ENCODE data around the gene UBAP1. TPM values are rescaled to one million over a fixed set of nuclear protein-coding genes. Genes with fewer than 3 reads are reported as not detected.
A peak's percentile ranks its signal among the peaks of the same experiment; 100 is the strongest.

UBAP1 gene
- total RNA-seq, 1 donor from 2014 or later = 28.4 TPM

DNA sequence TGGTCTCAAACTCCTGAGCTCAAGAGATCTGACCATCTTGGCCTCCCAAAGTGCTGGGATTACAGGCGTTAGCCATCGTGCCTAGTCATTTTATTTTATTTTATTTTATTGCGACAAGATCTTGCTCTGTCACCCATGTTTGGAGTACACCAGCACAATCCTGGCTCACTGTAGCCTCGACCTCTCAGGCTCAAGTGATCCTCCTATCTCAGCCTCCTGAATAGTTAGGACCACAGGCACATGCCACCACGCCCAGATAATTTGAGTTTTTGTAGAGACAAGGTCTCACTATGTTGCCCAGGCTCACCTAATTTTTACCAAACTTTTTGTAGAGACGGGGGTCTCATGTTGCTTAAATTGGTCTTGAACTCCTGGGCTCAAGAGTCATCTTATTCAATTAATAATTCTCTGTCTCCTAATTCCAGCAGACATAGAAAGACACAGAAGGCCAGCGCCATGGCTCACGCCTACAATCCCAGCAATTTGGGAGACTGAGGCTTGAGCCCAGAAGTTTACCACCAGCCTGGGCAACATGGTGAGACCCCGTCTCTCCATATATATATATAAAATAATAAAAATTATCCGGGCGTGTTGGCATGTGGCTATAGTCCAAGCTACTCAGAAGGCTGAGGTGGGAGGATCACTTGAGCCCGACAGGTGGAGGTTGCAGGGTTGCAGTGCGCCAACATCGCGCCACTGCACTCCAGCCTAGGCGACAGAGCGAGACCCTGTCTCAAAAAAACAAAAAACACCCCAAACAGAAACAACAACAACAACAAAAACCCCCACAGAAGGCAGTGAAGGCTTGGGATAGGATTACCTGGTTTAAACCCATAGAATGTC is 1.0 kb upstream of the UBAP1 start:
- peaks cover 7% of the 10 kb centered on the region for H3K27me3 Mint-ChIP-seq (ENCODE audit: unreplicated experiment)
- TF ChIP-seq, protein P1, sequence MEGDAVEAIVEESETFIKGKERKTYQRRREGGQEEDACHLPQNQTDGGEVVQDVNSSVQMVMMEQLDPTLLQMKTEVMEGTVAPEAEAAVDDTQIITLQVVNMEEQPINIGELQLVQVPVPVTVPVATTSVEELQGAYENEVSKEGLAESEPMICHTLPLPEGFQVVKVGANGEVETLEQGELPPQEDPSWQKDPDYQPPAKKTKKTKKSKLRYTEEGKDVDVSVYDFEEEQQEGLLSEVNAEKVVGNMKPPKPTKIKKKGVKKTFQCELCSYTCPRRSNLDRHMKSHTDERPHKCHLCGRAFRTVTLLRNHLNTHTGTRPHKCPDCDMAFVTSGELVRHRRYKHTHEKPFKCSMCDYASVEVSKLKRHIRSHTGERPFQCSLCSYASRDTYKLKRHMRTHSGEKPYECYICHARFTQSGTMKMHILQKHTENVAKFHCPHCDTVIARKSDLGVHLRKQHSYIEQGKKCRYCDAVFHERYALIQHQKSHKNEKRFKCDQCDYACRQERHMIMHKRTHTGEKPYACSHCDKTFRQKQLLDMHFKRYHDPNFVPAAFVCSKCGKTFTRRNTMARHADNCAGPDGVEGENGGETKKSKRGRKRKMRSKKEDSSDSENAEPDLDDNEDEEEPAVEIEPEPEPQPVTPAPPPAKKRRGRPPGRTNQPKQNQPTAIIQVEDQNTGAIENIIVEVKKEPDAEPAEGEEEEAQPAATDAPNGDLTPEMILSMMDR (IDR thresholded peaks at IDR 0.05; ENCODE audit: partially characterized antibody, unreplicated experiment) = no peak
- H3K4me3 Mint-ChIP-seq (ENCODE audit: unreplicated experiment) = peak overlapping the region; percentile 100
- peaks cover 10% of the 10 kb centered on the region for H3K9me3 Mint-ChIP-seq (ENCODE audit: unreplicated experiment)
- H3K27ac Mint-ChIP-seq (ENCODE audit: unreplicated experiment) = peak overlapping the region; percentile 96
- no peak for DNase-seq
- H3K36me3 Mint-ChIP-seq (ENCODE audit: unreplicated experiment) = no peaks in the 10 kb centered on the region
- H3K4me1 Mint-ChIP-seq (ENCODE audit: low read depth, unreplicated experiment) = no peaks in the 10 kb centered on the region

DNA sequence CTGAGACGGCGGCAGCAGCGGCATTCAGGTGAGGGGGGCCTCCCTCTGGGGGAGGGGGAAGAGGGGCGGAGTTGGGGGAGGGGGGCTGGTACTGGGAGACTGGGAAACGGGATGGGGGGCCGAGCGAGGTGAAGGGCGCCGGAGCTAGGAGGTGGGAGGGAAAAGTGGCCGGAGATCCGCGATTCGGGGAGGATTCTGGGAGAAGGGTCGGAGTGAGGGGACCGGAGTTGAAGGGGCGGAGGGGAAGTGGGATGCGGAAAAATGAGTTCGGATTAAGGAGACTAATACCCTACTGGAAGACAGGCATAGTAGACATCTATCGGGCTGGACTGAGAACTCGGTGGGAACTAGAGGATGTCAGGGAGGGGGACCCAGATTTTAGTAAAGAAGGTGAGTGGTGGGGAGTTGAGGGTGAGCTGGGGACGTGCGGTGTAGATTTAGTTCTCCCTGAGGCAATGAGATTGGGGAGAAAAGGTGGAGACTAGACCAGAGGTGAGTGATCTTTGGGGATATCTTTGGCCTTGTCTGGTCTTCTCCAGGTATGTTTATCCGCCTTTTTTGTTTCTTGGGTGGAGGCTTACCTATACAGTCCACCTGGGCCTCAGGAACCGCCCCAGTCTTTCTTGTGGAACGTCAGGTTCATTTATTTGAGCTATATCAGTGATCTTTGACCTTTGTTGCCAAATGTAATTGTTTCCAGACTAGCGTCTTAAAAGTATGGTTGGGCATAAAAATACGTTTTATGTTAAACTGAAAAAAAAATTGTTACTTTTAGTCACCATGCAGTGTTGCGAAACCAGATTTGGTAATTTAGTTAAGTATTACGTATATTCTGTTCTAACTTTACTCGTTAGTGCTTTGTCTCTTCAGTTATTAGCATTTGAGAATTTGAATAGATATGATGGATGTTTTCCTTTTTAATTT is 632 bp downstream of the UBAP1 start:
- Mint-ChIP-seq H3K9me3 (ENCODE audit: unreplicated experiment) (peaks cover 10% of the 10 kb centered on the region), H3K4me1 (ENCODE audit: low read depth, unreplicated experiment) (no peaks in the 10 kb centered on the region), H3K4me3 (ENCODE audit: unreplicated experiment) (peak overlapping the region; percentile 100), H3K27me3 (ENCODE audit: unreplicated experiment) (peaks cover 7% of the 10 kb centered on the region), H3K27ac (ENCODE audit: unreplicated experiment) (peak overlapping the region; percentile 96), H3K36me3 (ENCODE audit: unreplicated experiment) (no peaks in the 10 kb centered on the region)
- TF ChIP-seq, protein P1 (IDR thresholded peaks at IDR 0.05; ENCODE audit: partially characterized antibody, unreplicated experiment) = no peak
- DNase-seq = no peak

DNA sequence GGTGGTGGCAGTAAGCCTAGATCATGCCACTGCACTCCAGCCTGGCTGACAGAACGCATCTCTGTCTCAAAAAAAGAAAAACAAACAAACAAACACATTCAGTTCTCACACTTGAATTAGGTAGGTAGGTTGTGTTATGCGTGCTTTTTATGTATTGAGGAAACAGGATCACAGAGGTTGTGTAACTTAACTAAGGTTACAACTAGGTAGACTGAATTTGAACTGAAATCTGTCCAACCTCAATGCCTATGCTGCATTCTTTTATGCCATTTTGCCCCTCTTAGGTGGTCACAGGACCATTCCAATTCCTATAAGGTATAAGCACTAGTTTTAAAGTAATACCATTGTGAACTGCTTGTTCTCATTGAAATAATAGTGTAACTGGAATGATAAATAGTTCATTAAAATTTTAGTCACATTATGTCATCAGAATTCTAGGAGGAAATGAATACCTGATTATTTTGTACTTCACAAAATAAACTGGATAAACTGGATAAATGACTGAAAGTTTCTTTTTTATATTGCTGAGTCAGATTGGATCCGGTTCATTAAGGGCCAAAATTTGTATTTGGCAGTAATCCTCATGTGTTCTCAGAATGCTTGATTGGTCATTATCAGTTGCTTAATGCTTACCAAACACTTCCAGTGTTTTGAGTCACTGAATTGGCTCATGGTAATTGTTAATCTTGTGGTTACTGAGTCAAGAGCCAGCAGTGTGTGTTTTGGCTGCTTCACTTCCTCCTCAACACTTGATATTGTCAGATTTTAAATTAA is 7.1 kb downstream of the UBAP1 start:
- Mint-ChIP-seq H3K36me3 (ENCODE audit: unreplicated experiment) (no peaks in the 10 kb centered on the region), H3K27ac (ENCODE audit: unreplicated experiment) (no peak overlapping the region), H3K4me1 (ENCODE audit: low read depth, unreplicated experiment) (no peaks in the 10 kb centered on the region), H3K4me3 (ENCODE audit: unreplicated experiment) (no peak overlapping the region), H3K27me3 (ENCODE audit: unreplicated experiment) (no peaks in the 10 kb centered on the region), H3K9me3 (ENCODE audit: unreplicated experiment) (no peaks in the 10 kb centered on the region)
- DNase-seq = no peak
- TF ChIP-seq, protein P1 (IDR thresholded peaks at IDR 0.05; ENCODE audit: partially characterized antibody, unreplicated experiment) = no peak

DNA sequence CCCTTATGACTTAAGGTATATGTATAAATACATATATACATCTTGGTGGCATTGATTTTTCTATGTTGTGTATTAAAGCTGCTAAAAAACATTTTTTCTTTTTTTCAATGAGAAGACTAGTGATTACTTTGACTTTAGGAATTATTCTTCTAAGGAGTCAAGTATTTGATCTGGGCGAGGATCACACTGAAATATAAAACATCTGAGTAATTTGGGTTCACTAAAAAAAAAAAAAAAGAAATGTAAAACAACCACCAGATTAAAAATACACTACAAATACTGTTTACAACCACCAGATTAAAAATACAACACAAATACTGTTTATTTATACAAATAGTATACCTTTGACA is 9.0 kb downstream of the UBAP1 start:
- H3K27me3 Mint-ChIP-seq (ENCODE audit: unreplicated experiment) = no peaks in the 10 kb centered on the region

More for the DNA sequence above, 9.0 kb downstream of the UBAP1 start:
- no peak overlapping the region for H3K27ac Mint-ChIP-seq (ENCODE audit: unreplicated experiment)
- TF ChIP-seq, protein P1 (IDR thresholded peaks at IDR 0.05; ENCODE audit: partially characterized antibody, unreplicated experiment) = no peak
- no peak overlapping the region for H3K4me3 Mint-ChIP-seq (ENCODE audit: unreplicated experiment)
- H3K4me1 Mint-ChIP-seq (ENCODE audit: low read depth, unreplicated experiment) = peaks cover 4% of the 10 kb centered on the region
- no peaks in the 10 kb centered on the region for H3K9me3 Mint-ChIP-seq (ENCODE audit: unreplicated experiment)
- DNase-seq = no peak
- H3K36me3 Mint-ChIP-seq (ENCODE audit: unreplicated experiment) = no peaks in the 10 kb centered on the region
